HG02885 (cell line): ENCODE results near the gene XCL2.
A peak's percentile ranks its signal among the peaks of the same experiment; 100 is the strongest.
"Not testable (repeated sequence)": the region's sequence is repeated elsewhere in the genome, so short reads cannot be mapped to it uniquely, and the experiment has no call there.

Source experiments
- ATAC-seq: cut with Tn5 transposase; IDR thresholded peaks from one replicate; pipeline ENCODE4 v1.9.1; 2021; ENCODE audit warnings: mild to moderate bottlenecking; ENCODE audit not compliant: unreplicated experiment, poor library complexity

XCL2 gene

GRCh38 chr1:168543840-168544498, at the start of gene XCL2:
Gene XCL2 (minus strand): TSS chr1:168543997. CDS start chr1:168543964, 33 bp downstream.
- not testable (repeated sequence) for ATAC-seq

DNA sequence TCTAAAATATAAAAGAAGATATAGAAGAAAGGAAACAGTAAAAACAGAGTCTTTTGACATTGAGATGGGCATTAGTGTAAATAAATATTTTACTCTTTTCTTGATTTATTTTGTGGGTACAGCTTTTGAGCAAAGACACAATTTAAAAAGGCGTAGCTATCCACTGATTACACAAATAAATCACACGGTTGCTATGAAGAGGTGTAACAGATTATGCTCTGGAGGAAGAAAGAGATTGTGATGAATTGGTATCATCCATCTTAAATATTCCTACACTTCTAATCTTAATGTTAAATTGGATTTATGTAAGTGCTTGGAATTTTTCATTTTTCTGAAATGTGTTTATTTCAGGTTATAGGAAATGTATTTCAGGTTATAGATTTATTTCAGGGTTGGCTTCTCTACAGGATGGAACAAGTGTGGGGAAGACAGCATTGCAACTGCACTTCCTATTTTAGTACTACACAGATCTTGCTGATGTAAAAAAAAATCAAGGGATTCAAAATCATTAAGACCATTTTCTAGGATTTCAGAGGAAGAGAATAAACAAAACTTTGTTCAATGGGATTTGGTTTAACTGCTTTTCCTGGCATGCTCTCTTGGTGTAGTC, 47.9 kb upstream of the XCL2 start:
- ATAC-seq: no peak

- no peak for ATAC-seq
These were observed 47.3 kb upstream of the XCL2 start for GRCh38 chr1:168591066-168591465.

- ATAC-seq: no peak
These were observed 45.4 kb upstream of the XCL2 start for GRCh38 chr1:168589167-168589566.

GRCh38 chr1:168585937-168586336, 42.1 kb upstream of the XCL2 start:
- no peak for ATAC-seq

DNA sequence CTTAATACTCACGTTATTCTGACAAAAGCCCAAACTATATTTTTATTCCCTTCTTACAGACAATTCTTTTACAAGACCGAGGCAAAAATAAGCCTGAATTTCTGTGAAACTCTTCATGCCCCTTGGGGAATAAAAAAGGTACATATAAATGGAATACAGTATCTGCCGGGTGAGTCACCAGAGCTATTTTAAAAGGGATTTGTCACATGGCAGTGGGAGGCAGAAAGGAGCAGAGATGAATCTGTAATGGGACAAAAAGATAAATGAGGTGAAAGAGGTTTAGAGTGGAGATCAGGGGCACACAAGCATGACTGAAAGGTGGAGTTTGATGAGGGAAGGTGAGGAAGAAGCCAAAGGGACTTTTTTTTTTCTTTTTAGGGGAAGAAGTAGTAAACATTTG, 41.4 kb upstream of the XCL2 start:
- ATAC-seq: no peak

DNA sequence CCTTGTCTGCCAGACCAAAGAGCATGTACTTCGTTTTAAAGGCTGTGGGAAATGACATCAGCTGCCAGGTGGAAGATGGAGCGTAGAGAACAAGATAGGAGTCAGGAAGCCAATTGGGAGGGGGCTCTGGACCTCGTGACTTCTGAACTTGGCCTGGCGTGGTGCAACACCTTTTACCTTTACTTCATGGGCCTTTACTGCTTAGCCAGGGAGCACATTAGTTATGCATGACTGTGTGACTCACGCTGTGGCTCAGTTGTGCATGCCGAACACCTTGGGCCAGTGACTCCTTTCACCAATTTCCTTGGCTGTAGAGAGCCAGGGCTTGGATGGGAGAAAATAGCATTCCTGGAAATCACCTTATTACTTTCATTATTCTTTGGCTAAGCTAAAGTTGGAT, 39.8 kb upstream of the XCL2 start:
- ATAC-seq: no peak

GRCh38 chr1:168582688-168583336, 39.0 kb upstream of the XCL2 start:
- ATAC-seq: no peak

- ATAC-seq: no peak
These were observed 38.2 kb upstream of the XCL2 start for GRCh38 chr1:168581817-168582572.

DNA sequence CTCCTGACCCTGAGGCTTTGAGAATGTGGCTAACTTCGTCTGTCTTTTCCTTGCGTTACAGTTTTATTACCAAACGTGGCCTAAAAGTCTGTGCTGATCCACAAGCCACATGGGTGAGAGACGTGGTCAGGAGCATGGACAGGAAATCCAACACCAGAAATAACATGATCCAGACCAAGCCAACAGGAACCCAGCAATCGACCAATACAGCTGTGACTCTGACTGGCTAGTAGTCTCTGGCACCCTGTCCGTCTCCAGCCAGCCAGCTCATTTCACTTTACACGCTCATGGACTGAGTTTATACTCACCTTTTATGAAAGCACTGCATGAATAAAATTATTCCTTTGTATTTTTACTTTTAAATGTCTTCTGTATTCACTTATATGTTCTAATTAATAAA, 37.2 kb upstream of the XCL2 start:
- not testable (repeated sequence) for ATAC-seq

GRCh38 chr1:168580290-168580689, 36.5 kb upstream of the XCL2 start:
- not testable (repeated sequence) for ATAC-seq

- ATAC-seq: not testable (repeated sequence)
These were observed 34.9 kb upstream of the XCL2 start for GRCh38 chr1:168578531-168579185.

- ATAC-seq: not testable (repeated sequence)
These were observed 32.5 kb upstream of the XCL2 start, which contains the start of gene XCL1 for GRCh38 chr1:168576245-168576688. Gene XCL1 (plus strand): TSS chr1:168576605. CDS start chr1:168576638, 33 bp downstream.

DNA sequence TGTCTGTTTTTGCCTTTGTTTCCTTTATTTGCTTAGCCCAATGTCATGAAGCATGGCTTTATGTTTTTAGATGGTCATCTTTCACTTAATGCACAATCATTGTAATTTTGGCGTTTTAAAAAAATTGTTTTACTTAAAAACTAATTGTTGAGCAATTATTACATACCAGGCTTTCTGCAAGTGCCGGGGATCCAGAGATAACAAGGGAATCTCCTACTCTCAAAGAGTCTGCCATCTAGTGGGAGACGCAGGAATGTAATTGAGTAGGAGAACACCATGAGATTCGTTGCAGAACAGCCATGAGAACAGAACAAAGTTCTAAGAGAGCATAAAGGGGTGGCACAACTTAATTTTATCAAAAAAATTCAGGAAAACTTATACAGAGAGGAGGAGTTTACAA, 30.4 kb upstream of the XCL2 start:
- ATAC-seq: peak; percentile 50

DNA sequence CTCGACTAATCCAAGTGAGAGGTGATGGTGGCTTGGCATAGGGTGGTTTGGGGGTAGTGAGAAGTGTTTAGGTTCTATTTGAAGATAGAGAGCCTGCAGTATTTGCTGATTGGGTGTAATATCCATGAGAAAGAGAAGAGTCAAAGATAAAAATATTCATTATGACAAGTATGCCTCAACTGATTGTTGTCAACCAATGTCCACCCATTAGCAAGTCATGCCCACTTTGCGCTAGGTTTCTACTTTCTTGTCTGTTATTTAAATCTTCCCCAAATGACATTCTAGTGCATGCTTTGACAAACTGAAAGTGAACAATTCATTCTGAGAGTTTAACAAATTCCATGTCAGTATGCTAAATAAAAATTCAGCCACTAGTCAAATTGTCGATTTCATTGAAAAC, 28.8 kb upstream of the XCL2 start:
- no peak for ATAC-seq

- no peak for ATAC-seq
These were observed 26.9 kb upstream of the XCL2 start for GRCh38 chr1:168570652-168571051.

DNA sequence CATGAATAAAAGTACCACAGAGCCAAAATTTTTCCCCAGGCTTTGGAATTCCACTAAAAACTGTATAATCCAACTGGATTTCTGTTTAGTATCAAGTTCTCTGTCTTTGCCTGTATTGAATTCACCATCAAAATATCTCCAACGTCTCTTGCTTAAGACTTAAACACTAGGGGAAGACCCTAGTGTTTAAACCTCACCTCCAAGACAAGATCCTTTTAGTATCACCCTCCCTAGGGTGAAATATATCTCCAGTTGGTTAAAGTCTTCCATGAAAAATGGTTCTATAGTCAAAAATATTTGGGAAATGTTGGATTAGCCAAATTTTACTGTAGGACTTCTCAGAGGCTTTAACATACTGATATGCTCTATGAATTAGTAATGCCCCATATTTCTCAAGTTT, 24.5 kb upstream of the XCL2 start:
- no peak for ATAC-seq

GRCh38 chr1:168567568-168567967, 23.8 kb upstream of the XCL2 start:
- no peak for ATAC-seq

- ATAC-seq: no peak
These were observed 23.2 kb upstream of the XCL2 start for GRCh38 chr1:168567007-168567406.

DNA sequence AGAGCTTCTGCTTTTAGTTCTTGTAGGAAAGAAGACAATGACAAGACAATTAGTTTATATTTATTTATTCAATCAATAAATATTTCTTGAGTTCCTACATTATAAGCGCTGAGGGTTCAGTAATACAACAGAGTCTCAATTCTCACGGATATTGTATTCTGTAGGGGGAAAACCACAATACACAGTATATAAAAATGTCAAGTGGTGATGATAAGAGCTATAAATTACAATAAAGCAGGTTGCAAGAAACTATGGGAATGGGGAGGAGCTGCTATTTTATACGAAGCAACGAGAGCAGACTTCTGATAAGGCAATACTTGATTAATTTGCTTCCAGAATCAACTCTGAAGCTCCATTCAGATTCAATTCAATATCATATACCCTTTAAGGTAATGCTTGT, 22.0 kb upstream of the XCL2 start:
- ATAC-seq: no peak
